ENCODE data around the gene KRTAP10-1.
"Not testable (repeated sequence)": the region's sequence is repeated elsewhere in the genome, so short reads cannot be mapped to it uniquely, and the experiment has no call there.

The KRTAP10-1 gene

GRCh38 chr21:44569861-44570517 is 30.0 kb upstream of the KRTAP10-1 start:
- DNase-seq: no peak

- DNase-seq: no peak
These were observed 28.9 kb upstream of the KRTAP10-1 start for GRCh38 chr21:44568667-44569556.

- DNase-seq: no peak
These were observed 28.3 kb upstream of the KRTAP10-1 start for GRCh38 chr21:44568261-44568660.

- no peak for DNase-seq
These were observed 27.6 kb upstream of the KRTAP10-1 start for GRCh38 chr21:44567481-44568171.

GRCh38 chr21:44566403-44566802 is 26.4 kb upstream of the KRTAP10-1 start:
- no peak for DNase-seq

GRCh38 chr21:44564886-44565598 is 25.0 kb upstream of the KRTAP10-1 start:
- no peak for DNase-seq

GRCh38 chr21:44564099-44564498 is 24.1 kb upstream of the KRTAP10-1 start:
- no peak for DNase-seq

GRCh38 chr21:44558695-44559094 is 18.7 kb upstream of the KRTAP10-1 start, which contains the start of gene KRTAP10-3:
TSS of gene KRTAP10-3 (minus strand) at chr21:44558795. CDS start at chr21:44558715, 80 bp downstream.
- no peak for DNase-seq

- DNase-seq: not testable (repeated sequence)
These were observed 18.3 kb upstream of the KRTAP10-1 start for GRCh38 chr21:44558329-44558675.

- no peak for DNase-seq
These were observed 17.7 kb upstream of the KRTAP10-1 start for GRCh38 chr21:44557491-44558328.

- DNase-seq: no peak
These were observed 16.9 kb upstream of the KRTAP10-1 start for GRCh38 chr21:44556879-44557278.

- DNase-seq: no peak
These were observed 15.3 kb upstream of the KRTAP10-1 start for GRCh38 chr21:44555200-44555875.

GRCh38 chr21:44552681-44553080 is 12.7 kb upstream of the KRTAP10-1 start:
- DNase-seq: no peak

GRCh38 chr21:44552136-44552535 is 12.1 kb upstream of the KRTAP10-1 start:
- no peak for DNase-seq

GRCh38 chr21:44551340-44551961 is 11.5 kb upstream of the KRTAP10-1 start, which contains the start of gene KRTAP10-2:
TSS of gene KRTAP10-2 (minus strand) at chr21:44551505. CDS start at chr21:44551458, 47 bp downstream.
- DNase-seq: no peak

GRCh38 chr21:44550807-44551206 is 10.8 kb upstream of the KRTAP10-1 start:
- DNase-seq: no peak

GRCh38 chr21:44550285-44550684 is 10.3 kb upstream of the KRTAP10-1 start:
- not testable (repeated sequence) for DNase-seq

GRCh38 chr21:44549525-44550211 is 9.7 kb upstream of the KRTAP10-1 start:
- no peak for DNase-seq

GRCh38 chr21:44548922-44549321 is 8.9 kb upstream of the KRTAP10-1 start:
- DNase-seq: no peak

GRCh38 chr21:44548381-44548780 is 8.4 kb upstream of the KRTAP10-1 start:
- no peak for DNase-seq

Data from activated CD4-positive, alpha-beta T cell treated with anti-CD3 and anti-CD28 coated beads for 48 hours (primary cell).